HepG2 (cell line): ENCODE results near the gene OBSL1.

Experiments
- BRCA1 ChIP-seq: sonication (generic); formaldehyde crosslinking; IDR thresholded peaks from 2 replicates; pipeline ENCODE4 v1.4.0; 2020; ENCODE audit warnings: missing genetic modification reagents
- CHD2 ChIP-seq: IDR thresholded peaks from 2 replicates; pipeline ENCODE4 v1.6.1; 2011; ENCODE audit warnings: low read depth, low read length, improper control_type of control experiment
- POLR2AphosphoS5 ChIP-seq: IDR thresholded peaks from 2 replicates; pipeline ENCODE4 v1.6.1; 2012; ENCODE audit warnings: low read depth, low read length
- RBFOX2 ChIP-seq: fragments of 200-400 bp; formaldehyde crosslinking; IDR thresholded peaks from 2 replicates; pipeline ENCODE4 v1.6.1; 2017; ENCODE audit warnings: low read depth, mild to moderate bottlenecking, low read length
- ZNF549 ChIP-seq: sonication (generic); formaldehyde crosslinking; IDR thresholded peaks from 2 replicates; pipeline ENCODE4 v1.5.0; 2020; ENCODE audit warnings: missing genetic modification reagents
- ZNF788 ChIP-seq: sonication (generic); formaldehyde crosslinking; IDR thresholded peaks from 2 replicates; pipeline ENCODE4 v1.5.0; 2020; ENCODE audit warnings: mild to moderate bottlenecking, missing genetic modification reagents, borderline replicate concordance
- TF ChIP-seq, protein P1 (sequence below): sonication (generic); formaldehyde crosslinking; IDR thresholded peaks from 2 replicates; pipeline ENCODE4 v1.5.0; 2020; ENCODE audit warnings: mild to moderate bottlenecking, missing genetic modification reagents, moderate library complexity
- TF ChIP-seq, protein P2 (sequence below): IDR thresholded peaks from 2 replicates; pipeline ENCODE4 v1.6.1; 2016; ENCODE audit warnings: missing biosample characterization, missing genetic modification reagents, low read depth

- TF ChIP-seq BRCA1 (CRISPR knock-in tag) (no peak), ZNF788 (CRISPR knock-in tag) (no peak), RBFOX2 (no peak), ZNF549 (CRISPR knock-in tag) (no peak), POLR2AphosphoS5 (no peak), CHD2 (no peak)
- TF ChIP-seq, protein P1, sequence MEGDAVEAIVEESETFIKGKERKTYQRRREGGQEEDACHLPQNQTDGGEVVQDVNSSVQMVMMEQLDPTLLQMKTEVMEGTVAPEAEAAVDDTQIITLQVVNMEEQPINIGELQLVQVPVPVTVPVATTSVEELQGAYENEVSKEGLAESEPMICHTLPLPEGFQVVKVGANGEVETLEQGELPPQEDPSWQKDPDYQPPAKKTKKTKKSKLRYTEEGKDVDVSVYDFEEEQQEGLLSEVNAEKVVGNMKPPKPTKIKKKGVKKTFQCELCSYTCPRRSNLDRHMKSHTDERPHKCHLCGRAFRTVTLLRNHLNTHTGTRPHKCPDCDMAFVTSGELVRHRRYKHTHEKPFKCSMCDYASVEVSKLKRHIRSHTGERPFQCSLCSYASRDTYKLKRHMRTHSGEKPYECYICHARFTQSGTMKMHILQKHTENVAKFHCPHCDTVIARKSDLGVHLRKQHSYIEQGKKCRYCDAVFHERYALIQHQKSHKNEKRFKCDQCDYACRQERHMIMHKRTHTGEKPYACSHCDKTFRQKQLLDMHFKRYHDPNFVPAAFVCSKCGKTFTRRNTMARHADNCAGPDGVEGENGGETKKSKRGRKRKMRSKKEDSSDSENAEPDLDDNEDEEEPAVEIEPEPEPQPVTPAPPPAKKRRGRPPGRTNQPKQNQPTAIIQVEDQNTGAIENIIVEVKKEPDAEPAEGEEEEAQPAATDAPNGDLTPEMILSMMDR (CRISPR knock-in tag): no peak
- TF ChIP-seq, protein P2, sequence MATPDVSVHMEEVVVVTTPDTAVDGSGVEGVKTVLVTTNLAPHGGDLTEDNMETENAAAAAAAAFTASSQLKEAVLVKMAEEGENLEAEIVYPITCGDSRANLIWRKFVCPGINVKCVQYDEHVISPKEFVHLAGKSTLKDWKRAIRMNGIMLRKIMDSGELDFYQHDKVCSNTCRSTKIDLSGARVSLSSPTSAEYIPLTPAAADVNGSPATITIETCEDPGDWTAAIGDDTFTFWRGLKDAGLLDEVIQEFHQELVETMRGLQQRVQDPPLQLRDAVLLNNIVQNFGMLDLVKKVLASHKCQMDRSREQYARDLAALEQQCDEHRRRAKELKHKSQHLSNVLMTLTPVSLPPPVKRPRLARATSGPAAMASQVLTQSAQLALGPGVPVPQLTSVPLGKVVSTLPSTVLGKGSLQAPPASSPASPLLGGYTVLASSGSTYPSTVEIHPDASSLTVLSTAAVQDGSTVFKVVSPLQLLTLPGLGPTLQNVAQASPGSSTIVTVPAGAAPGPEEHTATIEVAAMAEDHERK (CRISPR knock-in tag): no peak
Observed at GRCh38 chr2:219615036-219615435, 43.7 kb upstream of the OBSL1 start.
